Endodermal cell (in vitro differentiated cells): ENCODE data around the gene WDFY3. TPM values are rescaled to one million over a fixed set of nuclear protein-coding genes. Genes with fewer than 3 reads are reported as not detected.

Source experiments
- DNase-seq: peaks from one replicate; pipeline ENCODE4 v3.0.0-alpha.2; 2017
- H3K27ac ChIP-seq: 2 replicates; pipeline ENCODE4 v1.5.1; 2013; ENCODE audit warnings: mild to moderate bottlenecking, low read depth, low read length, moderate library complexity
- H3K27me3 ChIP-seq: 2 replicates; pipeline ENCODE4 v1.6.1; 2013; ENCODE audit warnings: mild to moderate bottlenecking, low read length, moderate library complexity; ENCODE audit not compliant: insufficient read depth, control insufficient read depth, poor library complexity, severe bottlenecking
- H3K36me3 ChIP-seq: 2 replicates; pipeline ENCODE4 v1.7.0; 2013; ENCODE audit warnings: mild to moderate bottlenecking, low read length, moderate library complexity; ENCODE audit not compliant: control insufficient read depth, insufficient read depth
- H3K4me1 ChIP-seq: one replicate; pipeline ENCODE4 v1.7.0; 2013; ENCODE audit warnings: low read length; ENCODE audit not compliant: control insufficient read depth, insufficient read depth
- H3K4me3 ChIP-seq: 2 replicates; pipeline ENCODE4 v1.5.1; 2013; ENCODE audit warnings: mild to moderate bottlenecking, low read length, moderate library complexity
- H3K9ac ChIP-seq: 2 replicates; pipeline ENCODE4 v1.6.1; 2013; ENCODE audit warnings: mild to moderate bottlenecking, low read length, moderate library complexity; ENCODE audit not compliant: poor library complexity, severe bottlenecking; ENCODE audit errors: extremely low read depth
- H3K9me3 ChIP-seq: 2 replicates; pipeline ENCODE4 v1.6.1; 2013; ENCODE audit warnings: mild to moderate bottlenecking, low read length, moderate library complexity; ENCODE audit not compliant: control insufficient read depth
- H3K27ac Mint-ChIP-seq: 2 replicates; pipeline ENCODE4 v1.8.0; 2020; ENCODE audit warnings: mixed read lengths
- H3K27me3 Mint-ChIP-seq: 2 replicates; pipeline ENCODE4 v1.8.0; 2021; ENCODE audit warnings: mild to moderate bottlenecking, mixed read lengths; ENCODE audit not compliant: insufficient read depth
- H3K36me3 Mint-ChIP-seq: 2 replicates; pipeline ENCODE4 v1.8.0; 2020; ENCODE audit warnings: low read depth, mixed read lengths
- H3K4me1 Mint-ChIP-seq: 2 replicates; pipeline ENCODE4 v1.8.0; 2020; ENCODE audit warnings: mixed read lengths
- H3K4me3 Mint-ChIP-seq: 2 replicates; pipeline ENCODE4 v1.8.0; 2020; ENCODE audit warnings: mild to moderate bottlenecking, moderate library complexity, mixed read lengths
- H3K9me3 Mint-ChIP-seq: 2 replicates; pipeline ENCODE4 v1.8.0; 2020; ENCODE audit warnings: mild to moderate bottlenecking, mixed read lengths
- WGBS, 2 experiments: methylation state at CpG; one replicate each; pipeline versions ENCODE4 v1.1.5 to v1.1.7; 2013; ENCODE audit warnings: missing lambda C conversion rate in 2 of 2, mixed read lengths in 1 of 2; ENCODE audit not compliant: insufficient coverage in 1 of 2, insufficient read length in 1 of 2; 5-methylcytosine and 5-hydroxymethylcytosine counted together
- total RNA-seq, 2 donors: library from RNA; stranded (reverse); fragmentation: NEBNext Ultra II Directional in 1 of 2; extraction: Animal tissue kit (Norgen Biotek cat#: 25700) in 1 of 2; gene quantifications; 2 replicates in 1 of 2; 3 replicates in 1 of 2; pipeline ENCODE4 v1.2.1, GENCODE V29; 2021
- TF ChIP-seq, protein P1 (sequence below): fragments of 200-600 bp; sonication (generic); conservative IDR thresholded peaks from 2 replicates; pipeline ENCODE4 v1.5.0; 2021; ENCODE audit warnings: antibody characterized with exemption, mild to moderate bottlenecking

WDFY3 gene
- total RNA-seq, 2 donors from 2014 or later, result 91.1 to 103 TPM

DNA sequence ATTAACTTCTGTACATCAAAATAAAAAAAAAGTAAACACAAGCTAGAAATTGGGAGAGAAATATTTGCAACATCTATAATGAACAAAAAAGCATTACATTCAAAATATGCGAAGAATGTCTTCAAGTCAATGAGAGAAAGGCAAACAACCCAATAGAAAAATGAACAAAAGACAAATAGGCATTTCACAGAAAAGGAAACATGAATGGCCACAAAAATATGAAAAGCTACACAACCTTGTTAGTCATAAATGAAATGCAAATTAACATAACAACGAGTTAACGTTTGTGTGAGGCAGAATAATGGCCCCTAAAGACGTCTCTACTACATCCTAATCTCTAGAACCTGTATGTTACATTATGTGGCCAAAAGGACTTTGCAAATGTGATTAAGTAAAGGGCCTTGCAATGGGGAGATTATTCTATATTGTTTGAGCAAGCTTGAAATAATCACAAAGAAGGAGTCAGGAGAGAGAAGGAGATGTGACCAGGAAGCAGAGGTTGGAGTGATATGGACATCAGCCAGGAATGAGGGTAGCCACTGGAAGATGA, 86.8 kb downstream of the WDFY3 start:
- no peaks in the 10 kb centered on the region for H3K27me3 Mint-ChIP-seq
- Histone ChIP-seq H3K36me3 (peaks cover 29% of the 10 kb centered on the region), H3K27ac (no peak overlapping the region), H3K9ac (no peak overlapping the region), H3K9me3 (no peaks in the 10 kb centered on the region), H3K27me3 (no peaks in the 10 kb centered on the region), H3K4me1 (peaks cover 8% of the 10 kb centered on the region), H3K4me3 (no peak overlapping the region)
- H3K36me3 Mint-ChIP-seq, result peaks cover 9% of the 10 kb centered on the region
- no peaks in the 10 kb centered on the region for H3K9me3 Mint-ChIP-seq
- DNase-seq, result no peak
- peaks cover 10% of the 10 kb centered on the region for H3K4me1 Mint-ChIP-seq
- TF ChIP-seq, protein P1, sequence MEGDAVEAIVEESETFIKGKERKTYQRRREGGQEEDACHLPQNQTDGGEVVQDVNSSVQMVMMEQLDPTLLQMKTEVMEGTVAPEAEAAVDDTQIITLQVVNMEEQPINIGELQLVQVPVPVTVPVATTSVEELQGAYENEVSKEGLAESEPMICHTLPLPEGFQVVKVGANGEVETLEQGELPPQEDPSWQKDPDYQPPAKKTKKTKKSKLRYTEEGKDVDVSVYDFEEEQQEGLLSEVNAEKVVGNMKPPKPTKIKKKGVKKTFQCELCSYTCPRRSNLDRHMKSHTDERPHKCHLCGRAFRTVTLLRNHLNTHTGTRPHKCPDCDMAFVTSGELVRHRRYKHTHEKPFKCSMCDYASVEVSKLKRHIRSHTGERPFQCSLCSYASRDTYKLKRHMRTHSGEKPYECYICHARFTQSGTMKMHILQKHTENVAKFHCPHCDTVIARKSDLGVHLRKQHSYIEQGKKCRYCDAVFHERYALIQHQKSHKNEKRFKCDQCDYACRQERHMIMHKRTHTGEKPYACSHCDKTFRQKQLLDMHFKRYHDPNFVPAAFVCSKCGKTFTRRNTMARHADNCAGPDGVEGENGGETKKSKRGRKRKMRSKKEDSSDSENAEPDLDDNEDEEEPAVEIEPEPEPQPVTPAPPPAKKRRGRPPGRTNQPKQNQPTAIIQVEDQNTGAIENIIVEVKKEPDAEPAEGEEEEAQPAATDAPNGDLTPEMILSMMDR, result no peak
- peak overlapping the region; percentile 32 for H3K27ac Mint-ChIP-seq
- 85 to 100% methylated on average over 1 to 4 of the region's 4 CpGs for WGBS, 2 experiments
- H3K4me3 Mint-ChIP-seq, result no peak overlapping the region

DNA sequence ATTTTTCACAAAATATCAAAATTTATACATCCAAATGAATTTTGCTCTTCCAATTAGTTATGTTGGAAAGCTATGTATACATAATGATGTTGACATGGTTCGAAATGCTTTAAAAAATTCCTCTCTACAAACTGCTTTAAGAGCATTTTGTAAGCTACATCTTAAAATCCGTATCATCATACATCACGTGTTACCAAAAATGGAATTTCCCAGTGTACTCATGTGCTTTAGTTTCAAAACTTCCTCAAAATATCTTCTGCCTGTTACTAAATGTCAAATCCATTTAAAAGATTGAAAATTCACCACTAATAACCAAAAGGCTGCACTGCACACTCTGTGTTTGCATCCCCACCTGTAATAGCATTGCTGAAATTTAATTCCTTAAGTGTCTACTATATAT, 87.9 kb downstream of the WDFY3 start:
- no peak overlapping the region for H3K27ac ChIP-seq
- H3K9ac ChIP-seq, result no peak overlapping the region
- H3K27me3 Mint-ChIP-seq, result no peaks in the 10 kb centered on the region
- H3K36me3 ChIP-seq, result peaks cover 19% of the 10 kb centered on the region
- no peak overlapping the region for H3K27ac Mint-ChIP-seq
- H3K4me3 ChIP-seq, result no peak overlapping the region
- no peaks in the 10 kb centered on the region for H3K9me3 Mint-ChIP-seq
- H3K9me3 ChIP-seq, result no peaks in the 10 kb centered on the region
- WGBS, 2 experiments, result 97 to 100% methylated on average over 2 to 3 of the region's 3 CpGs
- TF ChIP-seq, protein P1, result no peak
- no peaks in the 10 kb centered on the region for H3K27me3 ChIP-seq
- H3K36me3 Mint-ChIP-seq, result peaks cover 10% of the 10 kb centered on the region
- no peak overlapping the region for H3K4me3 Mint-ChIP-seq
- peaks cover 8% of the 10 kb centered on the region for H3K4me1 ChIP-seq
- H3K4me1 Mint-ChIP-seq, result peaks cover 10% of the 10 kb centered on the region
- DNase-seq, result no peak

DNA sequence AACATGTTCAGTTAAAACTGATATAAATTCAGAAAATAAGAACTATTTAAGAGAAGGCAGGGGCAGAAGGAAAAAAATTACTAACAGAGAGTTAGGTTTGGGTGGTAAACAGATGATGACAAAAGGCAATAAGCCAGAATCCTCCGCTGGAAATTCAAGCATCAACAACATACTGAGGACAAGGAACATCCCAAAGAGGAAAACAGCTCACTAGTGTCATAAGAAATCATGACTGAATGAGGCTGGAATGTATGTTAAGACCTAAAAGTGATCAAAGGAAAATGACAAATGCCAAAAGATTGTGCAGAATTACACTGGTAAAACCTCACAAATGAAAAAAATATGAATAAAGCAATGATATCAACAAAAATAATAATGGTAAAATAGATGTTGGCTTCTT, 88.4 kb downstream of the WDFY3 start:
- Histone ChIP-seq H3K4me1 (peaks cover 8% of the 10 kb centered on the region), H3K36me3 (peaks cover 14% of the 10 kb centered on the region), H3K27me3 (no peaks in the 10 kb centered on the region), H3K9me3 (no peaks in the 10 kb centered on the region), H3K27ac (no peak overlapping the region), H3K4me3 (no peak overlapping the region), H3K9ac (no peak overlapping the region)
- DNase-seq, result no peak
- H3K27ac Mint-ChIP-seq, result peak overlapping the region; percentile 6
- TF ChIP-seq, protein P1, result no peak
- peaks cover 10% of the 10 kb centered on the region for H3K4me1 Mint-ChIP-seq
- WGBS, 2 experiments, result 83 to 100% methylated on average over 1 of the region's 1 CpG
- no peaks in the 10 kb centered on the region for H3K27me3 Mint-ChIP-seq
- peaks cover 13% of the 10 kb centered on the region for H3K36me3 Mint-ChIP-seq
- no peak overlapping the region for H3K4me3 Mint-ChIP-seq
- H3K9me3 Mint-ChIP-seq, result no peaks in the 10 kb centered on the region
